HG03575 (cell line): ENCODE measurements around the gene MYCBPAP.

Experiments
- ATAC-seq: cut with Tn5 transposase; IDR thresholded peaks from one replicate; pipeline ENCODE4 v1.9.1; 2021; ENCODE audit not compliant: unreplicated experiment, insufficient number of reproducible peaks, low FRiP score; ENCODE audit errors: extremely low read depth

MYCBPAP gene

DNA sequence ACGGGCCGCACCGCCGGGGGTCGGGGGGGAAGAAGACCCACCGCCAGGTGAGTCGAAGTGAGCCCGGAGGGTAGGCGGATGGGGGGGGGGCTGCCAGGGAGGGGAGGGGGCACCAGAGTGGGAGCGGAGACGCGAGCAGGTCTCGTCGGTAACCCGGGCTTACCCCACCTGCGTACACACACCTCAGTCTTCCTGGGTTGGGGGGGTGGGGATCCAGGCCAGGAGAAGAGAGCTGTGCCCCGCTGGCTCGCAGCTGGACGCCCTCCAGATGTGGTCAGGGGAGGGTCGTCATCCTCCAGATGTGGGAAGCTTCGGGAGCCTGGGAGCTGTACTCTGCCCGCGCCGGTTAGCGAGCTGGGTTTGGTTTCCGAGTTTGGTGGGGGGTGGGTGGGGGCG, 53.5 kb downstream of the MYCBPAP start:
- no peak for ATAC-seq

DNA sequence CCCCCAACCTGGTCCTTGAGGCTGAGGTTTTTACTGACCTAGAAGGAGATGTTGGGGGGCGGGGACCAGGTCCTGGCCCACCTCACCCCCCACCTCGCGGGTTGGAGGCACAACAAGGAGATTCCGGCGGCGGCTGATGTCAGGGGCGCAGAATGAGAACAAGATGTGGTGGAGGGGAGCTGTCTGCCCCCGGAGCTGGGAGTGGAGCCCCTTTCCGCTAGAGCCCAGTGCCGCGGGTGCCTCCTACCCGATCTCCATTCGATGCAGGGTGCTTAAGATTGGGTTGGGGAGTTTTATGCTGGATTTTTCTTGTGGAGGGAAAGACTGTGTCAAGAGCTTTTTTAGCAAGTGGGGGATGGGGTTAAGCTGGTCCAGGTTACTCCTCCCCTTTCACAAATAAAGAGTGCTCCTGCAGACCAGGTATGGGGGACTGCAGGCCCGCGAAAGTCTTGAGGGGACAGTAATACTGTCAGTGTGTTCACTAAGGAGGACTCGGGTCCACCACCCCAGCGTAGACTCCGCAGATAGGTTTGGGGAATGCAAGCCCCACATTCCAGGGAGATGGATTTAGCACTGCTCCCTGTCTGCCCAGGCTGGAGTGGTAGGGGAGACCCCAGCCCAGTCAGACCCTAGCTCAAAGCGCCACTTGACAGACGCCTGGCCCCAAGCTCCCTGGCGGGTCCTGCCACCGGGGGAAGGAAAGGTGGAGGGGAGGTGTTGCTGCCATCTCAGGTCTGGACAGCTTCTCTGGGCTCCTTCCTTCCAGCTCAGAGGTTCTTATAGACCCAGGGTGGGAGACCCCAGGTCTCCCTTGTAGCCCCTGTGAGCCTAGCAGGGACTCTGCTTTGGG, 54.2 kb downstream of the MYCBPAP start:
- ATAC-seq, result no peak

DNA sequence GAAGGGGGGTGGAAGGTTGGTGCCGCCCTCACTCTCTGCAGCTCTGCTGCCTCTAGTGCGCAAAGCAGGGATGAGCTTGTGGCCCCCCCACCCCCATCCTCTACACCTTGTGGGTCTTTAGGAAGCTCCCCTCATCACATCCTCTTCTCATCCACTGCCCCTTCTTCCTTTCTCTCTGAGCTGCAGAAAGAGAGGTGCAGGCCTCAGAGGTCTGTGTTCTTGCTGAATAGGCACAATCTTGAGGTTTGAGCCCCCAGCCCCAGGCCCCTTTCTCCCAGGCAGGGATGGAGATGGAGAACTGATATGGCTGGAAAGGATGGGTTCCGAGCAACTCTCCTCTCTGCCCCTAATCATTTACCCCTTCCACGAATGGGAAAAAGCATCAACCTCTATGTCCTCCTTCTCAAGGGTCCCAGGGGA, 54.9 kb downstream of the MYCBPAP start:
- no peak for ATAC-seq

DNA sequence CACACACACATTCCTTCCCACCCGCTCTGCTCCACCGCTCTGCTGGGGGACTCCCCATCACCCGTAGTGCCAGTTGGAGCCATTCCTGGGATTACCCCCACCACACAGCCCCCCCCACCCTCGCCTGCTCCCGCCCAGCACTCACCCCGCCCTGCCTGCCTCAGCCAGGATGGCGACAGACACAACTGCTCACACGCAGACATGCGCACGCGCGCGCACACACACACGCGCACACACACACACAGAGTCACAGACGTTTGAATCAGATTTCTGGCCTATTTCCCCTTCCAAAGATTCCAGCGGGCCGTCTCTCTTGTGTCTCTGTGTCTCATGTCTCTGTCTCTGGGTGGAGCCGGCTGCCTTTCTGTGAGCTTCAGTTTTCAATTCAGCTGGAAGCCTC, 56.7 kb downstream of the MYCBPAP start:
- no peak for ATAC-seq

DNA sequence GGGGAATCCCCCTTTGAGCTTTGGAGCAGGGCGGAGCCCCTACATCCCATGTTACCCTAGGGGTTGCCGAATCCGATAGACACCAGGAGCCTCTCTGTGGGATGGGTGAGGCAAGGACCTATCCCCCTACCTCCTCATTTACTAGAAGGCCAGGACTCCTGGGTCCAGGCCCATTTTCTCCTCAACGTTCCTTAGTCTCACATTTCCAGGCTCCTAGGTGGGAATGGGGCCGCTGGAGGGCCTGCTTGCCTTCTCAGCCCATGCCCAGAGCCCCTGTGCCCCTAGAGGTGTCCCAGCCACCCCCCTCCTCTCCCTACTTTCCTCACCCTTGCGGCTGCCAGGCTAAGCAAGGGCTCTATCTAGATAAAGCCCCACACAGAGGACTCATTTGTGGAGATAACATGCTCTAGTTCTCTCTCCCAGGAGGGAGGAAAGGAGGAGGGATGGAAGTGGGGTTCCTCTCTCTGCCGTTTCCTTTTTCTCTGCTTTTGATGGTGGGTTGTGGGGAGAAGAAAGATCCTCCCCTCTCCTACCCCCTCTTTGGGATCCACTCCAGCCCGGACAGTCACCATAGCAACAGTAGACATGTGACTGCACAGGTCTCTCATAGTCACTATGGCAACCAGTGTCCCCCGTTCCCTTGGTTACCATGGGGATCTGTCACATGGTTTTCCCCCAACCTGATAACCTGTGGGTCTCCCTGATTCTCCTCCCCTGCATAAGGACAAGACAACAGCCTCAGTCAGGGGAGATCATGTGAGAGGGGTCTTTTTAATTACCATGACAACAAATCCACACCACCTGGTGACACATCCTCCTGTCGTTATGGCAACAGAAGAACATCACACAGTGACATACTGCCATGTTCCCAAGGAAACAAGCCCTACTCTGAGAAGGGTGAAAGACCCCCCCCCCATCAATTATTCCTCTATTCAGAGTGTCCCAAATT, 57.4 kb downstream of the MYCBPAP start:
- ATAC-seq, result no peak

DNA sequence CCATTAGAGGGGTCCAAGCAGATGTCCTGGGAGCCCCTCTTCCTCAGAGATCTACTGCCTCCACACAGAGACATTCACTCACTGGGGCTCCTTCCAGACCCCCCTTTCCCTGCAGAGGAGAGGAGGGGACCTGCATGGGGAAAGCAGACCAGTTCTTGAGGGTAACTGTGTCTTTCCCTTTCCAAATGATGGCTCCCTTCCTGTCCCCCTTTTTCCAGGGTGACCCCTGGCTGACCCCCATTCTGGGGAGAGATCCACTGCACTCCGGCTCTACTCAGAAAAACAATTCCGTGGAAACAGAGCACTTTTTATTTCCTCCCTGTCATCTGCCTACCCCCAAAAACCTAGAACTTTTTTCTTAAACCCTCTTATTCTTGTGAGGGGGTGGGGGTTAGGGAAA, 58.6 kb downstream of the MYCBPAP start:
- no peak for ATAC-seq

DNA sequence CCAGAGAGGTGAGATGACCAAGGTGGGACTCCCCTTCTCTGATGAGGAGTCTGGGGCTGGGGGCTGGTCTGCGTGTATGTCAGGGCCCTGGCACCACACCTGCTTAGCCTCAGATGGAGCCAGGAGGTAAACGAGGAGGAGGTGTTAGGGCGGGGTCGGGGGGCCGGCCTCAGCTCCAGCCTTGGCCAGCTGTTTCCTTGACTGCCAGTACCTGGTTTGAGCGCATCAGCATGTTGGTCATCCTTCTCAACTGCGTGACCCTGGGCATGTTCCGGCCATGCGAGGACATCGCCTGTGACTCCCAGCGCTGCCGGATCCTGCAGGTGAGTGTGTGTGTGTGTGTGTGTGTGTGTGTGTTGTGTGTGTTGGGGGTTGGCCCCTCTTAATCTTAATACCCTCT, 60.4 kb downstream of the MYCBPAP start:
- no peak for ATAC-seq

DNA sequence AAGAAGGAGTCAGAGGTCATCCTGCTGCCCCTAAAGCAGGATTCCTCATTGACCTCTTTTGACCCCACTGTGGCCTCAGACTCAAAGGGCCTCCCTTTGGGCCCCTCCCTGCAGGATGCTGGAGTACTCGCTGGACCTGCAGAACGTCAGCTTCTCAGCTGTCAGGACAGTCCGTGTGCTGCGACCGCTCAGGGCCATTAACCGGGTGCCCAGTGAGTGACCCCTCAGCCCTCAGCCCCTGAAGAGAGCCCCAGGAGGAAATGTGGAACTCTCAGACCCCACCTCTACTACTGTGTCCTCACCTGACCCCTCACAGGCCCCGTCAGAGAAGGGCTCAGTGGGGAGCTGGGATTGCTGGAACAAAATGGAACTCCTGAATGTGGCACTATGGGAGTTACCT, 61.4 kb downstream of the MYCBPAP start:
- no peak for ATAC-seq

DNA sequence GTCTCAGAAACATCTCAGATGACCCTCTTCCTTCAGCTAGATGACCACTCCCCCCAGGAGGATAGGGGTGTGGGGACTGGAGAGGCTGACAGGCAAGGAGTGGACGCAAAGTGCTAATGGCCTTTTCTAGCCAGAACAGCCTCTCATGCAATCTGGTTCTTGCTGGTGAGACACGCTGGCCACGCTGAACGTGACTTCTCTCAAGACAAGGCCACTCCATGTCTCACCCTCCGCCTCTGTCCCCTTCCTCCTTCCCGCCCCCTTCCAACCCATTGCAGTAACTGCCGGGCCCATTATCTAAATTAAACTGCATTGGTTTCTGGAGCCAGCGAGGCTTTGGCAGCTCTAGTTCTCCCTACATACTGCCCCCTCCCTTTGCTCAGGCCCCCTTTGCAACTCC, 61.8 kb downstream of the MYCBPAP start:
- ATAC-seq, result no peak

DNA sequence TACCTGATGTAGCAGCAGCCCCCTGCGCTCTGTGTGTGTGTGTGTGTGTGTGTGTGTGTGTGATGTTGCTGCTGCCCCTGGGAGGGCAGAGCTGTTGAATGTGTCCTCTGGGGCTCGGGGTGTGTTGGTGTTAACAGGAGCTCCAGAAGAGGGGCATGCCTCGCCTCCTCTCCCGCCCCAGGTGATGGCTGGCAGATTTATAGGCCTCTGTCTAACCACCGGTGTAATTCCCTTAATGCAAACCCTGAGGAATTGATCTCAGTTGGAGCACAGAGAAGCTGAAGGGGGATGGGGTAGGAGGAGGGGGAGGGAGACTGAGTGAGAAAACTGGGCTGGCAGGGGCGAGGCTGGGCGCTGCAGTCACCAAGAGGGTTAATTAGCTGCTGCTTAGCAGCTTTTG, 62.3 kb downstream of the MYCBPAP start:
- no peak for ATAC-seq

DNA sequence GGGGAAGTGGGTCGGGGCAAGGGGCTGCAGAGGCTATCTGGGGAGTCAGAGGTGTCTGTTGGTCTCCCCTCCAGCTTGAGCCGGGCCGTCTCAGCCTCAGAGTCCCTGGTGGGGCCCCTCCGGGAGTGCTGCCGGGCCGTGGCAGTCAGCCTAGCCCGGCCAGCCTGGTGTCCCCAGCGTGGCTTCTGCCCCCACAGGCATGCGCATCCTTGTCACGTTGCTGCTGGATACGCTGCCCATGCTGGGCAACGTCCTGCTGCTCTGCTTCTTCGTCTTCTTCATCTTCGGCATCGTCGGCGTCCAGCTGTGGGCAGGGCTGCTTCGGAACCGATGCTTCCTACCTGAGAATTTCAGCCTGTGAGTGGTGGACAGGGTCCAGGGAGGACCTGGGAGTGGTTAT, 63.4 kb downstream of the MYCBPAP start:
- ATAC-seq, result no peak

DNA sequence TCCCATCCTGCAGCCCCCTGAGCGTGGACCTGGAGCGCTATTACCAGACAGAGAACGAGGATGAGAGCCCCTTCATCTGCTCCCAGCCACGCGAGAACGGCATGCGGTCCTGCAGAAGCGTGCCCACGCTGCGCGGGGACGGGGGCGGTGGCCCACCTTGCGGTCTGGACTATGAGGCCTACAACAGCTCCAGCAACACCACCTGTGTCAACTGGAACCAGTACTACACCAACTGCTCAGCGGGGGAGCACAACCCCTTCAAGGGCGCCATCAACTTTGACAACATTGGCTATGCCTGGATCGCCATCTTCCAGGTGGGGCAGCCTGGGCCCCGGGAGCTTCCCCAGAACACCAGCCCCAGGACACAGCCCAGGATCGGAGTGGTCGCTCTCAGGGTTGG, 64.3 kb downstream of the MYCBPAP start:
- ATAC-seq, result no peak

DNA sequence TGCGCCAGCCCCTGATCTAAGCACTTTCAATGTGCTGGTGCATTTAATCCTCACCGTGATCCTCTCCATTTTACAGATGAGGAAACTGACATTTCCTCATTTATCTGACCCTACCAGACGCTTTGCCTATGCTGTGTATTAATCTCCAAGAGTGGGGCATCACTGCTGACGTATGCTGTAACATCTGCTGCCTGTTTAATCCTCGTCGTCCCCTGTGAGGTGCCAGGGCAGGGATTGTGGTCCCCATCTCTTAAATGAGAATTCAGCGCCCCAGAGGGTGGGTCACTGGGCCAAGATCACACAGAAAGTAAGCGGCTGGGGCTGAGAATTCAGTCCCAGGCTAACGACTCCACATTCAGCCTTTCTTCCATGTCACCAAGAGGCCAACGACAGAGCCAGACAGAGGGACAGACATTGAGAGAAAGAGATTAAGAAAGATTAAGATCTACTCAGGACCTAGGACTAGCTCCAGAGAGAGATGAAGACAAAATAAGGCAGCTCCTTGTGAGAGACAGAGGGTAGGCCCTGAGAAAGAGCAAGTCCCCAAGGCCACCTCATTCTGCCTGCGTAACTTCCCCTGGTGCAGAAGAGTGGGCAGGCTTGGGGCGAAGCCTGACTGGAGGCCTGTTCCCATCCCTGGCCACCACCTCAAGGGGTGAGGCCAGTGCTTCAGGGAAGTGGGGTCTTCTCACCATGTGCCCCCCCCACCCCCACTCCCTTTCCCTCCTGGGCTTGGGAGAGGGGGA, 65.8 kb downstream of the MYCBPAP start:
- no peak for ATAC-seq

DNA sequence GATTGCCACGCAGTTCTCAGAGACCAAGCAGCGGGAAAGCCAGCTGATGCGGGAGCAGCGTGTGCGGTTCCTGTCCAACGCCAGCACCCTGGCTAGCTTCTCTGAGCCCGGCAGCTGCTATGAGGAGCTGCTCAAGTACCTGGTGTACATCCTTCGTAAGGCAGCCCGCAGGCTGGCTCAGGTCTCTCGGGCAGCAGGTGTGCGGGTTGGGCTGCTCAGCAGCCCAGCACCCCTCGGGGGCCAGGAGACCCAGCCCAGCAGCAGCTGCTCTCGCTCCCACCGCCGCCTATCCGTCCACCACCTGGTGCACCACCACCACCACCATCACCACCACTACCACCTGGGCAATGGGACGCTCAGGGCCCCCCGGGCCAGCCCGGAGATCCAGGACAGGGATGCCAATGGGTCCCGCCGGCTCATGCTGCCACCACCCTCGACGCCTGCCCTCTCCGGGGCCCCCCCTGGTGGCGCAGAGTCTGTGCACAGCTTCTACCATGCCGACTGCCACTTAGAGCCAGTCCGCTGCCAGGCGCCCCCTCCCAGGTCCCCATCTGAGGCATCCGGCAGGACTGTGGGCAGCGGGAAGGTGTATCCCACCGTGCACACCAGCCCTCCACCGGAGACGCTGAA, 67.5 kb downstream of the MYCBPAP start:
- no peak for ATAC-seq

DNA sequence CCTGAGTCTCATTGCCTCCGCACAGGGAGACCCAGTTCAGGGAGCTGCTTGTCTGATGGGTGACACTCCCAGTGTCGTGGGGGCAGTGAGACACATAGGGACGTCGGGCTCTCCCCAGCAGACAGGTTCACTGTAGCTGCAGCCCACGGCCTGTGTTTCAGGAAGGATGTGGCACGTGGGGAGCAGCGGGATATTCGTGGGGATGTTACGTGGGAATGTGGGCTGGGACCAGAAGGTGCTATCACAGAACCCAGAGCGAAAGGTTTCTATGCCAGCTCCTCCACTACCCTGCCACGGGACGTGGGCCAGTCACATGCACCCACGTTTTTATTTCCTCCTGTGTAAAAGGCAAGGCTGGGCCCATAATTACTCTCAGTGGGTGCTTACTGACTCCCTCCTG, 68.6 kb downstream of the MYCBPAP start:
- ATAC-seq, result no peak

DNA sequence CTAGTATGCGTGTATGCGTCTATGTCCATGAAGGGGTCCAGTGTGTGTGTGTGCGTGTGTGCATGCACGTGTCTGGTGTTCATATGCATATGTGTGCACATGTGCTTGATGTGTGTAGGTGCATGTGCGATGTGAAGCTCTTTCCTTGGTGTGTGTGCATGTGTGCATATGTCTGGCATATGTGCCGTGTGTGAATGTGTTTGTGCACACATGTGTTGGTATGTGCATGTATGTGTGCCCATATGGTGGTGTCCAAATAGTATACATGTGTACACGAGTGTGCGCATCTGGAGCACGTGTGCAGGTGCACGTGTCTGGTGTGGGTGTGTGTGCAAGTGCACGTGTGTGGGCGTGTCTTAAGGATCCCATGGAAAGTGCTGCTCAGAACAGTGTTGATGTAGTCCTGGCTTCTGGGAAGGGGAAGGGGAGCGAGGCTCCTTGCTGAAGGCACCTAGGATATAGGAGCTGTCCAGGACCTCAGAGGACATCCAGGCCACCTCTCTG, 69.3 kb downstream of the MYCBPAP start:
- no peak for ATAC-seq

DNA sequence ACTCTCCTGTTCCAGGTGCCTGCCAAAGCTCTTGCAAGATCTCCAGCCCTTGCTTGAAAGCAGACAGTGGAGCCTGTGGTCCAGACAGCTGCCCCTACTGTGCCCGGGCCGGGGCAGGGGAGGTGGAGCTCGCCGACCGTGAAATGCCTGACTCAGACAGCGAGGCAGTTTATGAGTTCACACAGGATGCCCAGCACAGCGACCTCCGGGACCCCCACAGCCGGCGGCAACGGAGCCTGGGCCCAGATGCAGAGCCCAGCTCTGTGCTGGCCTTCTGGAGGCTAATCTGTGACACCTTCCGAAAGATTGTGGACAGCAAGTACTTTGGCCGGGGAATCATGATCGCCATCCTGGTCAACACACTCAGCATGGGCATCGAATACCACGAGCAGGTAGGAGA, 69.9 kb downstream of the MYCBPAP start:
- ATAC-seq, result no peak

DNA sequence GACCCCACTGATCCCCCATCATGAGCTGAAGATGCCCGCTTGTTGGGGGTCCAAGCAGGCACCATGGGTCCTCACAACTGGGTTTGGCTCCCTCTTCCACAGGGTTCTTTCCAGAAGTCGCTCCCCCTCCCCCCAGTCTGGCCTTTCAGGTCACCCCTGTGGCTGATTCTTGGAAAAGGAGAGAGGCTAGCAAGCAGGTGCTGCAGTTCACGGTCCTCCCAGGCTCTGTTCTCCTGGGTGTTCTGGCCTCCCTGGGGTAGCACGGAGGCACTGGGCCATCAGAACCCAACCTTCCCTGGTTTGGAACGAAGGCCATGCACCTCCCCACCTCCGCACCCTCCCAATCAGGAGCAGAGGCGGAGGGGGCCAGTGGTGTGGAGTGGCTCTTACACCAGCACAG, 71.2 kb downstream of the MYCBPAP start:
- no peak for ATAC-seq

DNA sequence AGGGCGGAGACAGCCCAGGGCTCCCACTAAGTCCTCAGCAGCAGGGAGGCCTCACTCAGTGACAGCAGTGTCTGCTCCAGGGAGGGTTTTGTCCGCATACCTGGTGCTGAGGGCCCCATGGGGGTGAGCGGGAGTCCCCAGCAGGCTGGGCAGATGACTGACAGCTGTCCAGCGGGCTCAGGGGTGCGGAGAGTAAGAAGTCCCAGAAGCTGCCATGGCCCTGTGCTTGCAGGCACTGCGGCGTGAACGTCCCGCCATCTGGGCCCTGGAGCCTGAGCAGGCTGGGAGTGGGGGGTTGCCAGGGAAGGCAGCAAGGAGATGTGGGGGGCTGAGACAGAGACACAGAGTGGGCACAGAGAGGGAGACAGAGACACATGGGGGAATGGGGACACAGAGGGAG, 72.4 kb downstream of the MYCBPAP start:
- no peak for ATAC-seq
